ENCODE data around the gene TIGD7. TPM values are rescaled to one million over a fixed set of nuclear protein-coding genes. Genes with fewer than 3 reads are reported as not detected.

Gene TIGD7
- total RNA-seq, 6 experiments from 2014 or later = 0.56 to 1.9 (median 1.7) TPM

GRCh38 chr16:3282103-3282729 is 23.0 kb downstream of the TIGD7 start:
- Histone ChIP-seq H3K9me3 (peaks cover 0 to 3% (median 1%) of the 10 kb centered on the region in 4 donors), H3K36me3 (peaks cover 0 to 12% (median 8%) of the 10 kb centered on the region in 4 donors), H3K4me3 (peak overlapping the region; percentile 73 to 98 (median 90)), H3K27me3 (no peaks in the 10 kb centered on the region), H3K4me1 (peaks cover 0 to 21% (median 3%) of the 10 kb centered on the region in 4 donors), H3K27ac (peak overlapping the region; percentile 98 to 99 (median 98))
- peak; percentile 25 to 49 (median 34) for ATAC-seq
- WGBS (ENCODE audit: insufficient coverage, low coverage, low lambda C conversion rate, missing lambda C conversion rate) = 27% methylated on average over 14 of the region's 29 CpGs
- no peak for TF ChIP-seq POLR2A (IDR thresholded peaks at IDR 0.05)
- TF ChIP-seq, protein P1, sequence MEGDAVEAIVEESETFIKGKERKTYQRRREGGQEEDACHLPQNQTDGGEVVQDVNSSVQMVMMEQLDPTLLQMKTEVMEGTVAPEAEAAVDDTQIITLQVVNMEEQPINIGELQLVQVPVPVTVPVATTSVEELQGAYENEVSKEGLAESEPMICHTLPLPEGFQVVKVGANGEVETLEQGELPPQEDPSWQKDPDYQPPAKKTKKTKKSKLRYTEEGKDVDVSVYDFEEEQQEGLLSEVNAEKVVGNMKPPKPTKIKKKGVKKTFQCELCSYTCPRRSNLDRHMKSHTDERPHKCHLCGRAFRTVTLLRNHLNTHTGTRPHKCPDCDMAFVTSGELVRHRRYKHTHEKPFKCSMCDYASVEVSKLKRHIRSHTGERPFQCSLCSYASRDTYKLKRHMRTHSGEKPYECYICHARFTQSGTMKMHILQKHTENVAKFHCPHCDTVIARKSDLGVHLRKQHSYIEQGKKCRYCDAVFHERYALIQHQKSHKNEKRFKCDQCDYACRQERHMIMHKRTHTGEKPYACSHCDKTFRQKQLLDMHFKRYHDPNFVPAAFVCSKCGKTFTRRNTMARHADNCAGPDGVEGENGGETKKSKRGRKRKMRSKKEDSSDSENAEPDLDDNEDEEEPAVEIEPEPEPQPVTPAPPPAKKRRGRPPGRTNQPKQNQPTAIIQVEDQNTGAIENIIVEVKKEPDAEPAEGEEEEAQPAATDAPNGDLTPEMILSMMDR (IDR thresholded peaks at IDR 0.05) = no peak
- intact Hi-C loops (cut with DNase I) = loop anchor here in 1 of 2 donors (10.0 kb wide), 1 partner anchor 213 kb away; the partner anchor contains the start of gene C16orf90
- DNase-seq = no peak

DNA sequence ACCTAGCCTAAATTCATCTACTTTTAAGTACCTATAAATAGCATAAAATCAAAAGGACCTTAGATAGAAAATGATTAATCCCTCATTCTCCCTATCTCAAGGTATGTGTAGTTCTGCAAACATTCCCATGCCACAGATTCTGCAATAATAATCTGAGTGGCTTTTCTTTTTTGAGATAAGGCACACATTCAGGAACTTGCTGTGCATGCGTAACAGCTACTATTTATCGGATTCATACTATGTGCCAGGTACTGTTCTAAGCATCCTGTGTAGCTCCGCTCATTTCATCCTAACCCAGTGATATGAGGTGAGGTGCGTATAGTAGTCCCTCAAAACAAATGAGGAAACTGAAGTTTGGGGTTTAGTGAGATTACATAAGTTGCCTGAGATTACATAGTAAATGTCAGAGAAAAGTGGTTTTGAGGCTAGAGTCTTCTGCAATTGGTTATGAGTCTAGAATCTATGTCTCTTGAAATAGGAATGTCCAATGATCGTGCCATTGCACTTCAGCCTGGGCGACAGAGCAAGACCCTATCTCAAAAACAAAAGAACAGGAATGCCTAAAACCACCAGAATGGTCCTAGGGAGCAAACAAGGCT is 23.9 kb downstream of the TIGD7 start:
- intact Hi-C loops (cut with DNase I) = loop anchor here in 1 of 2 donors (10.0 kb wide), 1 partner anchor 213 kb away; the partner anchor contains the start of gene C16orf90
- Histone ChIP-seq H3K4me1 (peaks cover 0 to 21% (median 3%) of the 10 kb centered on the region in 4 donors), H3K27ac (no peak overlapping the region), H3K36me3 (peaks cover 0 to 6% (median 6%) of the 10 kb centered on the region in 4 donors), H3K27me3 (no peaks in the 10 kb centered on the region), H3K9me3 (peaks cover 0 to under 1% (median 0%) of the 10 kb centered on the region in 4 donors), H3K4me3 (no peak overlapping the region)
- no peak for TF ChIP-seq POLR2A (IDR thresholded peaks at IDR 0.05)
- TF ChIP-seq, protein P1 (IDR thresholded peaks at IDR 0.05) = no peak
- WGBS (ENCODE audit: insufficient coverage, low coverage, low lambda C conversion rate, missing lambda C conversion rate) = 77% methylated on average over 5 of the region's 6 CpGs
- no peak for ATAC-seq
- no peak for DNase-seq

GRCh38 chr16:3276679-3277078 is 28.6 kb downstream of the TIGD7 start:
- no peak overlapping the region for H3K4me3 ChIP-seq
- no peaks in the 10 kb centered on the region for H3K9me3 ChIP-seq
- no peaks in the 10 kb centered on the region for H3K36me3 ChIP-seq
- ATAC-seq (no peak), DNase-seq (no peak)
- intact Hi-C loops (cut with DNase I) = no loop called here
- no peak for TF ChIP-seq POLR2A (IDR thresholded peaks at IDR 0.05)
- TF ChIP-seq, protein P1 (IDR thresholded peaks at IDR 0.05) = no peak
- H3K4me1 ChIP-seq = peaks cover 0 to 1% (median 0%) of the 10 kb centered on the region in 4 donors
- WGBS (ENCODE audit: insufficient coverage, low coverage, low lambda C conversion rate, missing lambda C conversion rate) = 76% methylated on average over 4 of the region's 5 CpGs
- H3K27ac ChIP-seq = no peak overlapping the region
- no peaks in the 10 kb centered on the region for H3K27me3 ChIP-seq

GRCh38 chr16:3274947-3275346 is 30.3 kb downstream of the TIGD7 start:
- no peak for ATAC-seq
- no peaks in the 10 kb centered on the region for H3K36me3 ChIP-seq
- no peak overlapping the region for H3K4me3 ChIP-seq
- H3K9me3 ChIP-seq = no peaks in the 10 kb centered on the region
- H3K4me1 ChIP-seq = no peaks in the 10 kb centered on the region
- no peaks in the 10 kb centered on the region for H3K27me3 ChIP-seq
- TF ChIP-seq, protein P1 (IDR thresholded peaks at IDR 0.05) = no peak
- TF ChIP-seq POLR2A (IDR thresholded peaks at IDR 0.05) = no peak
- DNase-seq = no peak
- H3K27ac ChIP-seq = no peak overlapping the region
- intact Hi-C loops (cut with DNase I) = no loop called here

Measured in right lobe of liver (tissue), 6 donors.